H1 (cell line): ENCODE results near the gene NAV2. TPM values are rescaled to one million over a fixed set of nuclear protein-coding genes. Genes with fewer than 3 reads are reported as not detected.

Source experiments
- CTCF ChIA-PET: fragments of 300-600 bp; sonication (Branson Sonifier 250); formaldehyde crosslinking; loops from one replicate; lab custom pipeline; 2021; ENCODE audit not compliant: partially characterized antibody; lab: Charles Lee
- POLR2A ChIA-PET: fragments of 300-600 bp; sonication (Branson Sonifier 250); formaldehyde crosslinking; loops from one replicate; lab custom pipeline; 2021; ENCODE audit warnings: inconsistent platforms; ENCODE audit not compliant: partially characterized antibody; lab: Charles Lee
- DNase-seq, 2 experiments: peaks; one replicate each; pipeline versions ENCODE4 v3.0.0 to v3.0.0-alpha.2; 2010 to 2022; ENCODE audit warnings: low spot score in 2 of 2, low read depth in 1 of 2, mixed read lengths in 1 of 2
- FAIRE-seq: peaks from 2 replicates; lab custom pipeline; 2011; peaks lifted over from hg19 to GRCh38; lab: Jason Lieb, UNC
- H2AFZ ChIP-seq: 2 replicates; pipeline ENCODE4 v1.8.1; 2012; ENCODE audit warnings: low read length, inconsistent platforms
- H2AK5ac ChIP-seq: 2 replicates; pipeline ENCODE4 v1.6.1; 2013; ENCODE audit warnings: low read depth, low read length
- H2BK120ac ChIP-seq: replicated peaks from 2 replicates; pipeline ENCODE3; 2013; ENCODE audit warnings: low read depth, low read length, inconsistent platforms
- H2BK12ac ChIP-seq: 2 replicates; pipeline ENCODE4 v1.6.1; 2013; ENCODE audit warnings: low read depth, low read length
- H2BK15ac ChIP-seq: 2 replicates; pipeline ENCODE4 v1.6.1; 2013; ENCODE audit warnings: low read length
- H2BK20ac ChIP-seq: 2 replicates; pipeline ENCODE4 v1.6.1; 2013; ENCODE audit warnings: low read length
- H2BK5ac ChIP-seq: 2 replicates; pipeline ENCODE4 v1.6.1; 2013; ENCODE audit warnings: low read depth, low read length
- H3K14ac ChIP-seq: 2 replicates; pipeline ENCODE4 v1.6.1; 2013; ENCODE audit warnings: inconsistent platforms; ENCODE audit not compliant: insufficient read length
- H3K18ac ChIP-seq: 2 replicates; pipeline ENCODE4 v1.6.1; 2013; ENCODE audit warnings: low read length; ENCODE audit errors: extremely low read depth
- H3K23ac ChIP-seq: 2 replicates; pipeline ENCODE4 v1.6.1; 2013; ENCODE audit warnings: inconsistent platforms; ENCODE audit not compliant: insufficient read length
- H3K23me2 ChIP-seq: 2 replicates; pipeline ENCODE4 v1.6.1; 2013; ENCODE audit warnings: low read depth, low read length
- H3K27ac ChIP-seq: 2 replicates; pipeline ENCODE4 v1.6.1; 2011; ENCODE audit warnings: low read depth, low read length, inconsistent platforms
- H3K27me3 ChIP-seq, 4 experiments: replicated peaks in 1 of 4; 1 replicate in 1 of 4; 2 replicates in 3 of 4; pipeline versions ENCODE4 v1.6.1 to v1.8.1; 2011 to 2013; ENCODE audit warnings: low read length in 3 of 4, mild to moderate bottlenecking in 3 of 4, inconsistent platforms in 2 of 4, mixed read lengths in 2 of 4, moderate library complexity in 1 of 4; ENCODE audit not compliant: control insufficient read depth in 3 of 4, insufficient read depth in 3 of 4; ENCODE audit errors: extremely low read depth in 1 of 4
- H3K36me3 ChIP-seq, 4 experiments: 2 replicates each; pipeline versions ENCODE4 v1.6.1 to v1.8.1; 2011 to 2013; ENCODE audit warnings: mild to moderate bottlenecking in 4 of 4, low read length in 3 of 4, moderate library complexity in 2 of 4, control low read depth in 1 of 4, inconsistent platforms in 1 of 4; ENCODE audit not compliant: insufficient read depth in 4 of 4, control insufficient read depth in 2 of 4
- H3K4ac ChIP-seq: replicated peaks from 2 replicates; pipeline ENCODE3; 2013; ENCODE audit warnings: low read length, low read depth, mixed read lengths, inconsistent platforms; ENCODE audit not compliant: insufficient read length
- H3K4me1 ChIP-seq, 4 experiments: replicated peaks in 1 of 4; 1 replicate in 1 of 4; 2 replicates in 3 of 4; pipeline versions ENCODE4 v1.6.1 to v1.8.1; 2011 to 2013; ENCODE audit warnings: low read length in 3 of 4, inconsistent platforms in 2 of 4, mixed read lengths in 1 of 4; ENCODE audit not compliant: insufficient read depth in 4 of 4, control insufficient read depth in 3 of 4
- H3K4me2 ChIP-seq, 2 experiments: 2 replicates each; pipeline versions ENCODE4 v1.6.1 to v1.8.1; 2011 to 2013; ENCODE audit warnings: low read depth in 2 of 2, low read length in 2 of 2, control low read depth in 1 of 2, inconsistent platforms in 1 of 2, mild to moderate bottlenecking in 1 of 2; ENCODE audit not compliant: insufficient read depth in 1 of 2
- H3K4me3 ChIP-seq, 4 experiments: fragments of 200-600, 300-600 bp in 1 of 4; sonication (generic), shearing (Covaris generic), sonication (Bioruptor Twin) in 1 of 4; 2 replicates each; pipeline versions ENCODE4 v1.5.1 to v1.8.1; 2011 to 2016; ENCODE audit warnings: low read length in 4 of 4, low read depth in 3 of 4, control low read depth in 2 of 4, inconsistent platforms in 2 of 4, mild to moderate bottlenecking in 2 of 4, mixed read lengths in 1 of 4, moderate library complexity in 1 of 4; ENCODE audit not compliant: insufficient read depth in 2 of 4; ENCODE audit errors: extremely low read depth in 1 of 4
- H3K56ac ChIP-seq: replicated peaks from 2 replicates; pipeline ENCODE3; 2013; ENCODE audit warnings: low read depth, mild to moderate bottlenecking, mixed read lengths, low read length, inconsistent platforms; ENCODE audit not compliant: insufficient read length
- H3K79me1 ChIP-seq: 2 replicates; pipeline ENCODE4 v1.6.1; 2013; ENCODE audit warnings: low read depth, low read length, control low read depth
- H3K79me2 ChIP-seq, 2 experiments: 2 replicates each; pipeline versions ENCODE4 v1.6.1 to v1.8.1; 2012 to 2013; ENCODE audit warnings: low read length in 2 of 2, mild to moderate bottlenecking in 2 of 2, inconsistent platforms in 1 of 2; ENCODE audit not compliant: insufficient read depth in 2 of 2, control insufficient read depth in 1 of 2
- H3K9ac ChIP-seq, 4 experiments: replicated peaks in 1 of 4; 1 replicate in 1 of 4; 2 replicates in 3 of 4; pipeline versions ENCODE4 v1.6.1 to v1.8.1; 2011 to 2013; ENCODE audit warnings: low read depth in 3 of 4, low read length in 3 of 4, control low read depth in 2 of 4, mild to moderate bottlenecking in 2 of 4, moderate library complexity in 2 of 4, inconsistent platforms in 1 of 4; ENCODE audit errors: extremely low read depth in 1 of 4
- H3K9me3 ChIP-seq, 2 experiments: 2 replicates each; pipeline versions ENCODE4 v1.6.1 to v1.8.1; 2012 to 2013; ENCODE audit warnings: mild to moderate bottlenecking in 2 of 2, moderate library complexity in 2 of 2, control low read depth in 1 of 2, inconsistent platforms in 1 of 2, low read depth in 1 of 2, low read length in 1 of 2, mixed read lengths in 1 of 2; ENCODE audit not compliant: insufficient read depth in 2 of 2
- H4K20me1 ChIP-seq, 2 experiments: replicated peaks in 1 of 2; 2 replicates each; pipeline versions ENCODE3 to v1.8.1; 2011 to 2013; ENCODE audit warnings: inconsistent platforms in 2 of 2, low read length in 2 of 2, mild to moderate bottlenecking in 1 of 2; ENCODE audit not compliant: insufficient read depth in 2 of 2, control insufficient read depth in 1 of 2
- H4K5ac ChIP-seq: 2 replicates; pipeline ENCODE4 v1.6.1; 2013; ENCODE audit warnings: low read length, low read depth, mixed read lengths, inconsistent platforms; ENCODE audit not compliant: insufficient read length
- H4K8ac ChIP-seq: 2 replicates; pipeline ENCODE4 v1.8.0; 2013; ENCODE audit warnings: mild to moderate bottlenecking, moderate library complexity, low read length, inconsistent platforms; ENCODE audit not compliant: insufficient read depth; ENCODE audit errors: extremely low read depth
- H4K91ac ChIP-seq: replicated peaks from 2 replicates; pipeline ENCODE3; 2013; ENCODE audit warnings: low read length, mixed read lengths, inconsistent platforms; ENCODE audit not compliant: insufficient read length
- BRCA1 ChIP-seq: IDR thresholded peaks from 2 replicates; pipeline ENCODE4 v1.6.1; 2012; ENCODE audit warnings: low read depth, low read length, improper control_type of control experiment
- JUND ChIP-seq: IDR thresholded peaks from 2 replicates; pipeline ENCODE4 v1.6.1; 2011; ENCODE audit warnings: mild to moderate bottlenecking, improper control_type of control experiment, low read length
- KDM1A ChIP-seq: fragments of 200-600, 300-600 bp; sonication (generic); IDR thresholded peaks from 2 replicates; pipeline ENCODE4 v1.7.1; 2016; ENCODE audit warnings: mild to moderate bottlenecking, low read length, borderline replicate concordance
- KDM5A ChIP-seq: fragments of 200-600 bp; IDR thresholded peaks from 2 replicates; pipeline ENCODE4 v1.7.1; 2012; ENCODE audit warnings: mild to moderate bottlenecking, low read length, inconsistent platforms, mixed read lengths
- SAP30 ChIP-seq: fragments of 300-600 bp; sonication (generic); IDR thresholded peaks from 2 replicates; pipeline ENCODE4 v1.7.1; 2012; ENCODE audit warnings: low read length, moderate library complexity, mild to moderate bottlenecking, inconsistent platforms; ENCODE audit not compliant: insufficient read depth, insufficient replicate concordance
- TAF1 ChIP-seq: IDR thresholded peaks from 2 replicates; pipeline ENCODE4 v1.6.1; 2011; ENCODE audit warnings: mild to moderate bottlenecking, low read depth, low read length
- WGBS, 2 experiments: shearing (Covaris generic) in 1 of 2; methylation state at CpG; one replicate each; pipeline versions ENCODE4 v1.1.6 to v1.1.7; 2013 to 2015; ENCODE audit warnings: low lambda C conversion rate in 2 of 2, mixed read lengths in 2 of 2, inconsistent platforms in 1 of 2, low coverage in 1 of 2, missing lambda C conversion rate in 1 of 2; ENCODE audit not compliant: insufficient replicate concordance in 2 of 2, insufficient coverage in 1 of 2, insufficient read length in 1 of 2; ENCODE audit errors: extremely low coverage in 1 of 2, missing lambda C conversion rate in 1 of 2; 5-methylcytosine and 5-hydroxymethylcytosine counted together
- polyA plus RNA-seq, 7 experiments: library from polyadenylated mRNA; depleted of rRNA in 3 of 7; stranded (reverse) in 5 of 7; unstranded in 2 of 7; fragments of >200 nt in 5 of 7; fragments of 200-250 nt in 2 of 7; gene quantifications; 1 replicate in 5 of 7; 2 replicates in 1 of 7; 4 replicates in 1 of 7; pipeline versions ENCODE4 v1.2.1 to v1.2.3, GENCODE V29; 2011 to 2013; ENCODE audit warnings: missing spikeins in 2 of 7, mixed read lengths in 2 of 7
- total RNA-seq: library from RNA; stranded (reverse); fragmentation: NEBNext Ultra II Directional; extraction: Animal tissue kit (Norgen Biotek cat#: 25700); gene quantifications from 2 replicates; pipeline ENCODE4 v1.2.1, GENCODE V29; 2021

Gene NAV2
- total and polyA plus RNA-seq, 2 of the 8 experiments (the other 6 are each of a cell fraction or from before 2014, with no cell fraction given), result 35.6 to 73.6 TPM

GRCh38 chr11:20037396-20038153, 324.9 kb downstream of the NAV2 start:
- no peak for DNase-seq
- no peak overlapping the region for H2AFZ ChIP-seq
- peaks cover 4 to 17% (median 16%) of the 10 kb centered on the region in 4 experiments for H3K4me1 ChIP-seq
- H3K23ac ChIP-seq, result no peak overlapping the region
- no peak overlapping the region for H3K27ac ChIP-seq
- H3K9me3 ChIP-seq, result no peaks in the 10 kb centered on the region
- H2BK15ac ChIP-seq, result no peak overlapping the region
- H3K27me3 ChIP-seq, result no peaks in the 10 kb centered on the region
- H2AK5ac ChIP-seq, result no peak overlapping the region
- H3K4me2 ChIP-seq, result no peak overlapping the region
- H3K36me3 ChIP-seq, result peaks cover 0 to 29% (median 17%) of the 10 kb centered on the region in 4 experiments; a peak in 6 of 8 replicates
- H4K8ac ChIP-seq, result no peak overlapping the region
- no peak overlapping the region for H3K18ac ChIP-seq
- no peaks in the 10 kb centered on the region for H3K23me2 ChIP-seq
- no peak overlapping the region for H3K4ac ChIP-seq
- H3K4me3 ChIP-seq, result no peak overlapping the region
- H3K14ac ChIP-seq, result no peak overlapping the region
- no peak overlapping the region for H3K9ac ChIP-seq
- ChIA-PET CTCF (interaction anchor here (0.6 to 1.8 kb wide), 8 partner anchors 13 to 317 kb away, joined by 3 to 6 read pairs (median 4); no protein-coding TSS in a partner anchor), POLR2A (interaction anchor here (1.2 kb wide), 1 partner anchor 15 kb away, joined by 4 read pairs; no protein-coding TSS in a partner anchor)
- H2BK5ac ChIP-seq, result no peak overlapping the region
- H3K56ac ChIP-seq, result no peak overlapping the region
- H3K79me1 ChIP-seq, result peaks cover 10% of the 10 kb centered on the region; the same call in 1 of the 2 replicates
- TF ChIP-seq JUND, result no peak
- no peak for TF ChIP-seq TAF1
- TF ChIP-seq BRCA1, result no peak
- no peak for TF ChIP-seq SAP30
- TF ChIP-seq KDM5A, result no peak
- TF ChIP-seq KDM1A, result no peak
- H4K91ac ChIP-seq, result no peak overlapping the region
- H2BK20ac ChIP-seq, result no peak overlapping the region
- no peak overlapping the region for H2BK12ac ChIP-seq
- H2BK120ac ChIP-seq, result no peak overlapping the region
- peaks cover 2 to 11% of the 10 kb centered on the region in 2 experiments for H4K20me1 ChIP-seq
- 95% methylated on average over 3 of the region's 3 CpGs; no CpG with 5 or more reads in 1 of the 2 experiments for WGBS, 2 experiments
- FAIRE-seq, result no peak
- H4K5ac ChIP-seq, result no peak overlapping the region
- H3K79me2 ChIP-seq, result peaks cover 0 to 26% of the 10 kb centered on the region in 2 experiments; a peak in 3 of 4 replicates
